Measurements from ENCODE around the gene NIP7.

GRCh38 chr16:69350536-69351133 is 11.1 kb downstream of the NIP7 start:
- TF ChIP-seq, protein P1, sequence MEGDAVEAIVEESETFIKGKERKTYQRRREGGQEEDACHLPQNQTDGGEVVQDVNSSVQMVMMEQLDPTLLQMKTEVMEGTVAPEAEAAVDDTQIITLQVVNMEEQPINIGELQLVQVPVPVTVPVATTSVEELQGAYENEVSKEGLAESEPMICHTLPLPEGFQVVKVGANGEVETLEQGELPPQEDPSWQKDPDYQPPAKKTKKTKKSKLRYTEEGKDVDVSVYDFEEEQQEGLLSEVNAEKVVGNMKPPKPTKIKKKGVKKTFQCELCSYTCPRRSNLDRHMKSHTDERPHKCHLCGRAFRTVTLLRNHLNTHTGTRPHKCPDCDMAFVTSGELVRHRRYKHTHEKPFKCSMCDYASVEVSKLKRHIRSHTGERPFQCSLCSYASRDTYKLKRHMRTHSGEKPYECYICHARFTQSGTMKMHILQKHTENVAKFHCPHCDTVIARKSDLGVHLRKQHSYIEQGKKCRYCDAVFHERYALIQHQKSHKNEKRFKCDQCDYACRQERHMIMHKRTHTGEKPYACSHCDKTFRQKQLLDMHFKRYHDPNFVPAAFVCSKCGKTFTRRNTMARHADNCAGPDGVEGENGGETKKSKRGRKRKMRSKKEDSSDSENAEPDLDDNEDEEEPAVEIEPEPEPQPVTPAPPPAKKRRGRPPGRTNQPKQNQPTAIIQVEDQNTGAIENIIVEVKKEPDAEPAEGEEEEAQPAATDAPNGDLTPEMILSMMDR (optimal IDR thresholded peaks at IDR 0.05 in 1 of 3, IDR thresholded peaks at IDR 0.05 in 1 of 3, conservative IDR thresholded peaks at IDR 0.05 in 1 of 3; ENCODE audit: extremely low read depth in 1 of 3, insufficient read depth in 2 of 3, low read length in 3 of 3) = no peak
- no peak for TF ChIP-seq EZH2 (IDR thresholded peaks at IDR 0.05; ENCODE audit: low read length)
